Measurements from ENCODE around the gene EFCAB11.

DNA sequence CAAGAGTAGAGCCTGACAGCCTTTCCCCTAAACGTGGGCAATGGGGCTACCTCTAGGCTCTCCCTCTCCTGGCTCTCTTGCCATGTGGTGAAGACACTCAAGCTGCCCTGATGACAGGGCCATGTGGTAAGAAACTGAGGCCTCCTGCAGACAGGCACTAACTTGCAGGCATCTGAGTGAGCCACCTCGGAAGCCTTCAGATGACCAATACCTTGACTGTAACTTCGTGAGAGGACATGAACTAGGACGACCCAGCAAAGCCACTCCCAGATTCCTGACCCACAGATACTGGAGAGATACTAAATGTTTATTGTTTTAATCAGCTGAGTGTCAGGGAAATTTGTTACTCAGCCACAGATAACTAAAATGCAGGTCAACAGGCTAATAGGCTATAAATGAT is 96.4 kb downstream of the EFCAB11 start:
- no peak for TF ChIP-seq CREB1 (IDR thresholded peaks at IDR 0.05; ENCODE audit: low read depth)
- no peak for TF ChIP-seq EP300 (IDR thresholded peaks at IDR 0.05; ENCODE audit: borderline replicate concordance)
- no peak for TF ChIP-seq RAD21 (IDR thresholded peaks at IDR 0.05; ENCODE audit: low read depth)
- no peak for TF ChIP-seq TEAD4 (IDR thresholded peaks at IDR 0.05)
- no peak for TF ChIP-seq TAF1 (IDR thresholded peaks at IDR 0.05; ENCODE audit: low read depth)
- TF ChIP-seq, protein P1, sequence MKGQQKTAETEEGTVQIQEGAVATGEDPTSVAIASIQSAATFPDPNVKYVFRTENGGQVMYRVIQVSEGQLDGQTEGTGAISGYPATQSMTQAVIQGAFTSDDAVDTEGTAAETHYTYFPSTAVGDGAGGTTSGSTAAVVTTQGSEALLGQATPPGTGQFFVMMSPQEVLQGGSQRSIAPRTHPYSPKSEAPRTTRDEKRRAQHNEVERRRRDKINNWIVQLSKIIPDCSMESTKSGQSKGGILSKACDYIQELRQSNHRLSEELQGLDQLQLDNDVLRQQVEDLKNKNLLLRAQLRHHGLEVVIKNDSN (IDR thresholded peaks at IDR 0.05), result no peak
- TF ChIP-seq, protein P2, sequence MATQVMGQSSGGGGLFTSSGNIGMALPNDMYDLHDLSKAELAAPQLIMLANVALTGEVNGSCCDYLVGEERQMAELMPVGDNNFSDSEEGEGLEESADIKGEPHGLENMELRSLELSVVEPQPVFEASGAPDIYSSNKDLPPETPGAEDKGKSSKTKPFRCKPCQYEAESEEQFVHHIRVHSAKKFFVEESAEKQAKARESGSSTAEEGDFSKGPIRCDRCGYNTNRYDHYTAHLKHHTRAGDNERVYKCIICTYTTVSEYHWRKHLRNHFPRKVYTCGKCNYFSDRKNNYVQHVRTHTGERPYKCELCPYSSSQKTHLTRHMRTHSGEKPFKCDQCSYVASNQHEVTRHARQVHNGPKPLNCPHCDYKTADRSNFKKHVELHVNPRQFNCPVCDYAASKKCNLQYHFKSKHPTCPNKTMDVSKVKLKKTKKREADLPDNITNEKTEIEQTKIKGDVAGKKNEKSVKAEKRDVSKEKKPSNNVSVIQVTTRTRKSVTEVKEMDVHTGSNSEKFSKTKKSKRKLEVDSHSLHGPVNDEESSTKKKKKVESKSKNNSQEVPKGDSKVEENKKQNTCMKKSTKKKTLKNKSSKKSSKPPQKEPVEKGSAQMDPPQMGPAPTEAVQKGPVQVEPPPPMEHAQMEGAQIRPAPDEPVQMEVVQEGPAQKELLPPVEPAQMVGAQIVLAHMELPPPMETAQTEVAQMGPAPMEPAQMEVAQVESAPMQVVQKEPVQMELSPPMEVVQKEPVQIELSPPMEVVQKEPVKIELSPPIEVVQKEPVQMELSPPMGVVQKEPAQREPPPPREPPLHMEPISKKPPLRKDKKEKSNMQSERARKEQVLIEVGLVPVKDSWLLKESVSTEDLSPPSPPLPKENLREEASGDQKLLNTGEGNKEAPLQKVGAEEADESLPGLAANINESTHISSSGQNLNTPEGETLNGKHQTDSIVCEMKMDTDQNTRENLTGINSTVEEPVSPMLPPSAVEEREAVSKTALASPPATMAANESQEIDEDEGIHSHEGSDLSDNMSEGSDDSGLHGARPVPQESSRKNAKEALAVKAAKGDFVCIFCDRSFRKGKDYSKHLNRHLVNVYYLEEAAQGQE (IDR thresholded peaks at IDR 0.05; ENCODE audit: low read depth), result no peak
- TF ChIP-seq TCF12 (IDR thresholded peaks at IDR 0.05; ENCODE audit: low read depth), result no peak
- no peak for TF ChIP-seq ZBTB7A (IDR thresholded peaks at IDR 0.05; ENCODE audit: low read depth)
